SH-SY5Y (cell line): Measurements from ENCODE around the gene FBXO24.

ENCODE experiments used
- GATA2 ChIP-seq: IDR thresholded peaks from 2 replicates; pipeline ENCODE4 v1.6.1; 2011; ENCODE audit warnings: mild to moderate bottlenecking, low read depth, low read length
- GATA3 ChIP-seq: IDR thresholded peaks from 2 replicates; pipeline ENCODE4 v1.6.1; 2011; ENCODE audit warnings: low read depth, mild to moderate bottlenecking, low read length, moderate library complexity

The FBXO24 gene

DNA sequence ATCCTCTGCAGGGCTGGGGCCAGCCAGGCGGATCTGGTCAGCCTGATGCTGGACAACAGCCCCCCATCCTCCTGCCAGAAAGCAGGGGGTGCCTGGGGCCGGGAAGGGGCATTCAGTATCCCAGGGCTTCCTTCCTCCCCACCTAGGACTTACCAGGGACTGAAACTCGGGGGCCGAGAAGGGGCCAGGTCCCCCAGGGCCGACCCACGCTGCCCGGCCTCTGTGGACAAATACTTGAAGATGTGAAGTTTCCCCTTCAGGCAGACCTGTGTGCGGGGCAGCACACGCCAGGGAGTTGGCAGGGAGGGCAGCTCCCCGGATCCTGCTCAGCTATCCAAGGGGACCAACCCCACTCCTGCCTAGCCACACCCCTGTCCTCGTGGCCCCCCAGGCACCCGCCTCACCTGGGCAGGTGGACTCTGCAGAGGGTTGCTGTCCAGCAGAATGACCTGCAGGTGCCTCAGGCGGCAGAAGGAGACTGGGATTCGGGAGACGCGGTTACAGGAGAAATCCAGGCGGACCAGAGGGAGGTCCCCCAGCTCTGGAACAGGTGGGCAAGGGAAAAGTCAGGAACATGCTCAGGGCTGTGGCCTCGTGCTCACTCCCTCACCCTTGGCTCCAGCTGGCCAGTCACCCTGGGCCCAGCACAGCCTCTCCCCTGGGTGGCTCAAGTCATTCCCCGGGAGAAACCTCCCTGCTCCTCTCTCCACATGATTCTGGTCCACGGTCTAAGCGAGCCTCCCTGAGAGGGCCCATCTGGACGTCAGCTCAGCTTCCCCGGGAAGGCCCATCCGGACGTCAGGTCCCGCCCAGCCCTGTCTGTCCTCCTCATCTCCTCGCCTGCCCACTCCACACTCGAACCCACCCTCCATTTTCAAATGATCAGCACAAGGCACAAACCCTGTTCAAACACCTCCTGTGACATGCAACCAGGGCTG, 7.6 kb upstream of the FBXO24 start:
- TF ChIP-seq GATA2 (no peak), GATA3 (no peak)

DNA sequence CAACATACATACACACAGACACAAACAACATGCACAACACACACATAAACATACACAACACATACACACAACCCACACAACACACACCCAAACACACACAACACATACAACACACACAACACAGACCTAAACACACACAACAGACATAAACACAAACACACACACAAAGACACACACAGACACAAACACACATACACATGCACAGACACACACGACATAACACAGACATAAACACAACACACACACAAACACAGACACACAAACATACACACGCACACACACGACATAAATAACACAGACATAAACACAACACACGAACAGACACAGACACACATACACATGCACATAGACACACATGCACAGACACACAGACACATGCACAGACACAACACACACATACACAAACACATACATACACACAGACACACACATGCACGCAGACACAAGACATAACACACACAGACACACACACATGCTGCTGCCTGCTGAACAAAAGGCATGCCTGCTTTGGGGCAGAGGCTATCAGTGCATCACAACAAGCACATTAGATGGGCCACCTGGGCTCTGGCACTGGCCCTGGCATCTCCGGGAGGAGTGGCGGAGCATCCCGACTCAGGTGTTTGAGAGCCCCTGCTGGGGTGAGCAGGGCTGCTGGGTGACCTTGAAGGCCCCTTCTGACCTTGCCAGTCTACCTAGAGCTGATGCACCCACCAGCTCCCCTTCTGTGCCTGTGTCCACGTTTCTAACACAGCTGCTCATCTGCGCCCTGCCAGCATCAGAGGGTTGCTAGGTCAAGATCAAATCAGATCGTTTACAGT, 5.5 kb upstream of the FBXO24 start:
- no peak for TF ChIP-seq GATA3
- no peak for TF ChIP-seq GATA2

DNA sequence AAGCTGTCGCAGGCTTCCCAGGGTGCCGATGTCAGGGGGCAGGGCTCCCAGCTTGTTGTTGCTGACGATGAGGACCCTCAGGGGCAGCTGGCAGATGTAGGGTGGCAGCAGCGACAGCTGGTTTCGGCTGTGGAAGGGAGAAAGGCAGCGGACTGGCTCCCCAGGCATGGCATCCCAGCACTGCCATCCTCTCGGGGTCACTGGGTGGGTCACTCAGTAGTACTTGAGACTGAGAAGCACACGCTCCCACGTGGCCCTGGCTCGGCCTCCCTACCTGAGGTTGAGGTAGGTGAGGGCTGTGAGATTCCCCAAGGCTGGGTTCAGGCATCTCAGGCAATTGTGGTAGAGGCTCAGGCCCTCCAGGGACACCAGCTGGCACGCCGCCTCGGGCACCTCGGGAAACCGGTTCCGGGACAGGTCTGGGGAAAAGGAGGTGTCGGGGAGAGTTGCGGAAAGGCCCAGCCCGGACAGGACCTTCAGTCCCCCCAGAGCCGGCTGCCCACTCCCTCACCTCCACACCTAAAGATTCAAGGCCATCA, 4.0 kb upstream of the FBXO24 start:
- TF ChIP-seq GATA2 (no peak), GATA3 (no peak)

DNA sequence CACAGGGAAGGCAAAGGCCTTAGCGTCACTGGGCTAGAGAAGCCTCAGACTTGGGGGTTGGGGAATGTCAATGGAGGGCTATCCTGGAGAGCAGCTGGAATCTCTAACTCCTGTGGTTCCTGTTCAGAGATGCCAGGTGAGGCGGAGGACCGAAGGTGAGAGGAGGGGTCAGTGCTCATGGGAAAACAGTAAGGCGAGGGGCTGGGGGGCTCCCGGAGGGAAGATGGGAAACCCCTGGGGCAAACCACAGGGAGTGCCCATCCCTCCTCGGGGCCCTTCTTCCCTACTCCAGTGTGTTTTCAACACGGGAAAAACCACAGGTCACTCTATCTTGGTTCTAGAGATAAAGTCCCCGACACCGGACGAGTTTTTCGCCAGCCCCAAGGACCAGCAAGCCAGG, 3.5 kb upstream of the FBXO24 start:
- no peak for TF ChIP-seq GATA2
- no peak for TF ChIP-seq GATA3

DNA sequence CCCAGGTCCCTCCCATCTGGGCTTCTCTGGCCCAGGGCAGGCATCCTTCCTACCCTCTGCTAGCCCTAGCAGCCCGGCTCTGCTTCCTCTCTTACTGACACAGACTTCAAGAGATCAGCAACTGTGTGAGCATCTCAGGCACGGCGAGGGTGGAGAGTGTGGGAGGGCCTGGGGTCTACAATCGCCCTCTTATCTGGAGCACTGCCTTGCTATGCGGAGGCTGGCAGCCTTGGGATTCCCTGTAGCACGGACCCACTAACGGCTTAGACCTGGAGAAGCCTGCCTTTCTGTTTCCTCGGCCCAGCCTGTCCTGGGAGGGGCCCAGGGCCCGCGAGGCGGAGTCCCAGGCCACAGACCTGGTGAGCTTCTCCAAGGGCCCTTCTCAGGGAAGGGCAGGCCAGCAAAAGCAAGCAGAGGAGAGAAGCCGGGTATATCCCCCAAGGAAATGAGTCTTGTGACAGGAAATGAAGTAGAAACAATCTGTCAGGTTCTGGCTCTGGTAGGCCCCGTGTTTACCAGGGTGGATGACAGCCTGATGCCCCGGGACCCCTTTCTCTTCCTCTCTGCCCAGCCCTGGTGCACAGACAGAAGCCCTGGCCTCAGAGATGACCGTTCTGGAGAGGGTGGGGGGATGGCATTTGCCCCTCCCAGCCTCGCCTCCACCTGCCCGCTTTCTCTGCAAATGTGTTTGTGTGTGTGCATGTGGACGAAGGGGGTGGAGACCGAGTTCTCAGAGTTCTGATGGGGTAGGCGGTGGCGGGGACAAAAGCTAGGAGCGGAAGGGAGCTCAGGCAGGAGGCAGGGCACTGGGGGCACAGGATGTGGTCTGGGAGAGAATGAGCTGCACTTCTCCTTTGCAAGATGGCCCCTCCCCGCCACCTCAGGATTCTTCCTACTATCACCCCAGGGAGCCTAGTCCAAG, 2.7 kb upstream of the FBXO24 start:
- TF ChIP-seq GATA3 (no peak), GATA2 (no peak)

DNA sequence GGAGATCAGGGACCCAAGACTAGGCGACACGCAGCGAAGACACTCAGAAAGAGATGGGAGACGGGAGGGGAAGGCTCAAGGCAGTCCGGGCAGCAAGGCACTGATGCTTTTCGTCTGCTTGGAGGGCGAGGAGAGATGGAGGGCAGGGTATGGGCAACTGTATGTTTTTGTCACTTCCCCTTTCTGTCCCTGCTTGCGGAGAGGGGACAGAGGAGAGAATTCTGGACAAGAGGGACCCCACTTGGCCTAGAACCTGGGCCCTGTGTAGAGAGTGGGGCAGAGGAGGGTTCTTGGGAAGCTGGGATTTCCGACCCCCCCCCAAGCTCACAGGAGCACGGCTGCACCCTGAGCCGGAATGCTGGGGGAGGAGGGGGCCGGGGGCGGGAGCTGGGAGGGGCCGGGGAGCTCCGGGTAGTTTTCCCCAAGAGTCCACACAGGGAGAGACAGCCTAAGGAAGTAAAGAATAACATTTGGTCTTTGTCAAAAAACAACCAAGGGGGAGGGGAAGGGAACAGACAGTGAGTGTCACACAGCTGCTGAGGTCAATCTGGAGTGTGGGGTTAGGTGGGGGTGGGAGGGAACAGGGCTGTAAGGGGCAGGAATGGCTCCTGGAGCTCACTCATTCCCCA, 2.0 kb upstream of the FBXO24 start:
- no peak for TF ChIP-seq GATA2
- TF ChIP-seq GATA3 = no peak

DNA sequence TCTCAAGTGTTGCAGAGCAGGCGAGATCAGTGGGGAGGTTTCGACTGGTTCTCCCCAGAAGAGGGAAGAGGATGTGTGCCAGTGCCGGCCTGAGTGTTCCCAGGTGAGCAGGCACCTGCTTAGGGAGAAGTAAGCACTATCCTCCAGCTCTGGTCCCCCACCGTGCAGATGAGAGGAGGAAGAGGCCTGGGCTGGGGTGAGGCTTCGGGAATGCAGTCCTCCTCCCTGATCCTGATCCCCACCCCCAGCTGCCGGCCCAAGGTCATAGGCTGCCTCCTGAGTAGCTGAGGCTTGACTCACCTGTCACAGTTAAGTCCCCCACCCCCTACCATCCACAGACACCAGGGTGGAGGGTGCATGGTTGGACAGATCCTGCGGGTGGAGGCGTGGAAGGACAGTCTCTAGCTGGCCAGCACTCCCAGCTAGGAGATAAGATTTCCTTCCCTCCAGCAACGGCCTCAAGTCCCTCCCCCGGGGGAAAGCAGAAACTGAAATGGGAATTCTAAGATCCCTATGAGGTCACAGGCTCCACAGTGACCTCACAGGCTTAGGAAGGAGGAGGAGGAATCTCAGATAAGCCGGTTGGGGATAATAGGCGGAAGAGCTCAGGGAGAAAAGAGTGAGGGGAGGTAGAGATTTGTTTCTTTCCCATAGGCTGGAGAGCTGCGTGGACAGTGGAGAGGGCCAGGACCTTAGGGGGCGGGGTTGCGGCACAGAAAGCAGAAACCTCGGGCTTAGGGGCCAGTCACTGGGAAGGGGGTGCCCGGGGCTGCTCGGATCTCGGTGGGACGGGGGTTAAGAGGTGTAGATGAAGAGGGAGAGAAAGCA, 1.2 kb upstream of the FBXO24 start:
- TF ChIP-seq GATA3 (no peak), GATA2 (no peak)

DNA sequence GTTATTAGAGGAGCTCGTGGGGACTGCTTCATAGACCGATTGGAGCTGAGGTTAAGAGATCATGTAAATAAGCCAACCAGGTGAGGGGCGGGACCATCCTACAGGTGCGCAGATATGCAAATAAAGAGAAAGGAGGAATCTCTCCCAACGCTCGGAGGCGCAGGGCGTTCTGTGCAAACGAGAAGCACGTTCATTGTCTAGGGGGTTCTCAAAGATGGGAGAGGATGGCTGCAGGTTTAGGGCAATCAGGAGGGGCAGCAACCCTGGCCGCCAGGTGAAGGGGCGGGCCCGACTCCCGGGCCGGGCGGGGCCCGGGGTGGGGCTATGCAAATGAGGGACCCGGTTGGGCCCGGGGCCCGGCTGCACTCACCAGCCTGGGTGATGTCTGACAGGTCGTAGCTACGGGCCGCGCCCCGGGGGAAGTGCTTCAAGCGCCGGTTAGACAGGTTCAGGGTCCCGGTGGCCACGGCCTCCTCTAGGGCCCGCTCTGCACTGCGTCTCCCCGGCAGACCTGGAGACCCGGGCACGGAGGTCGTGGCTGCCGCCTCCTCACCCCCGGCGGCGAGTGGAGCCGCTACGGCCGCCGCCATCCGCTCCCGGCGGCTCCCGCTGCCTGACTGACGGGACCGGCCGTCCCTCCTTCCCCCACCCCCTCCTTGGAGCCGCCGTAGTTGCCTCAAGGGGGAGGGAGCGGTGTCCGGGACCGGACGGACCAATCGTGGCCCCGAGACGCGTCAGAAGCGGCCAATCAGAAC, 440 bp upstream of the FBXO24 start, which contains the start of gene LRCH4:
Gene LRCH4 (minus strand): TSS at position 619 of the 755 bp plus-strand sequence. CDS start 29 bp downstream, at position 590.
- TF ChIP-seq GATA3 (no peak), GATA2 (no peak)

DNA sequence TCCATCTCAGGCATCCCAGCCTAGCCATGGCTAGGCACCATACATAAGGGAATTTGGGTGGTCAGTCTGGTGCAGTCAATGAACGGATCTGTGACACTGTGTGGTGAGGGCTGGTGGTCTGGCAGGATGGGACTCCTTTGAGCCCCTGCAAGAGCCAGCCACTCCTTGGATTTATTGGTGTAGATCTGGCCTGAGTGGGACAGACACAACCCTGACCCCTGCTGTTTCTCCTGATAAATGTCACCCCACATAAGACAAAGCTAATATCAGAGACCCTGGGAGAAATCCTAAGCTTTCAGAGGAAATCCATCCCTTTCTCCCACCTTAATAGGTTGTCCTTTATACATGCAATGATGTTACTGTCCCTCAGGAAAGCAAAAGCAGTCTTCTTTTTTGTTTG, 2.3 kb downstream of the FBXO24 start:
- TF ChIP-seq GATA3 (no peak), GATA2 (no peak)

DNA sequence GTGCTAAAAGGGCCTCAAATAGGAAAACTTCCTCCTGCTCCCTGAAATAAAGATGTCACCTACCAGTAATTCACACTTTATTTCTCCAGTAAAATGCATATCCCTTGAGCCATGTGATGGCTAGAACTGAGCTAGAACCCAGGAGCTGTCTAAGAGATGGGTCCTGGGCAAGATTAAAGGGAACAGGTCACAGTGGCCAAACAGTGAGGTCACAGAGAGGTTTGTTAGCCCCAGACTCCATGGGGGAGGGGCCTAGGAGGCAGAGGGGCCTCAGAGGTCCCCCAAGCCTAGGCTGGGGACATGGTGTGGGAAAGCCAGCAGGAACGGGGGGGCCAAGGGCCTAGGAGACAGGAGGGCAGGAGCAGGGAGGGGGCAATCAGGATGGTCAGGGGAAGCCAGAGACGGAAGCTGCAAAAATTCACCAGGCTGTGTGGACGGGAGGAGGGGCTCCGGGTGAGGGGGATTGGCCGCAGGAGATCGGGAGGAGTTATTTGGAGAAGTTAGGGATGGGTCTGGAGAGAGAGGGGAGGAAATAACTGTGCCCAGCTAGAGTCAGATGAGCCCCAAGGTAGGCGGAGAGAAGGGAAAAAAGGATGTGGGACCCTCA, 3.3 kb downstream of the FBXO24 start:
- TF ChIP-seq GATA3 = no peak
- TF ChIP-seq GATA2 = no peak

DNA sequence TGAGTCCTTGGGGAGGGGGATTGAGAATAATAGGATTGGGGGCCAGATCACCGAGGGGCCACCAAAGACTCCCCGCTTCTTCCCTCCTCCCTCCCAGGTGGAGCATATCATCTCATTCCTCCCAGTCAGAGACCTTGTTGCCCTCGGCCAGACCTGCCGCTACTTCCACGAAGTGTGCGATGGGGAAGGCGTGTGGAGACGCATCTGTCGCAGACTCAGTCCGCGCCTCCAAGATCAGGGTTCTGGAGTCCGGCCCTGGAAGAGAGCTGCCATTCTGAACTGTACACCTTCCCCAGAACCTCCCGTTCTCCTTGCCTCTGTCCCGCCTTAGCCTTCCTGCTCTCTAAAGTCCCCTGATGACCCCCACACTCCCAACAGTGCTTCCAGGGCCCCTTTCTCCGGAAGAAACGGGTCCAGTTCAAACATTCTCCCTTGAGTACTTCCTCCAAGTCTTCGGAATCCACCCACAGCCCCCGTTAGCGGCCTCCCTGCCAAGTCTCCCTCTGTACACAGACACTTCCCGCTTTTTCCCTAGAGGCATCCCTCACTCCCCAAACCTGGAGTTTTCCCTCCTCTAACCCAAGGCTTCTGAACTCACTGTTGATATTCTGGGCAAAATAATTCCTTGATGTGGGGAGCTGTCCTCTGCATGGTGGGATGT, 4.1 kb downstream of the FBXO24 start:
- TF ChIP-seq GATA3 (no peak), GATA2 (no peak)
